ENCODE results near the gene LIN37. TPM values are rescaled to one million over a fixed set of nuclear protein-coding genes. Genes with fewer than 3 reads are reported as not detected.

The LIN37 gene
- total and polyA plus RNA-seq, 9 of the 15 experiments (the other 6 are each of a cell fraction or from before 2014, with no cell fraction given), result 1.2 to 12.5 (median 8.6) TPM

- peak; percentile 31; the same call in 1 of the 2 replicates for TF ChIP-seq REST (IDR thresholded peaks at IDR 0.05; ENCODE audit: borderline replicate concordance)
- no peak for TF ChIP-seq REST (CRISPR knock-in tag; IDR thresholded peaks at IDR 0.05; ENCODE audit: low read depth)
- TF ChIP-seq ZC3H11A (IDR thresholded peaks at IDR 0.05; ENCODE audit: low read depth, low read length), result no peak
- TF ChIP-seq ZBTB8A (IDR thresholded peaks at IDR 0.05; ENCODE audit: partially characterized antibody), result no peak
- TF ChIP-seq NCOA2 (IDR thresholded peaks at IDR 0.05; ENCODE audit: partially characterized antibody in 2 of 2), result no peak
- no peak for TF ChIP-seq MLLT1 (IDR thresholded peaks at IDR 0.05)
- TF ChIP-seq ZBTB1 (CRISPR knock-in tag; IDR thresholded peaks at IDR 0.05; ENCODE audit: borderline replicate concordance, low read depth), result no peak
- no peak for TF ChIP-seq ZNF124 (CRISPR knock-in tag; IDR thresholded peaks at IDR 0.05)
- TF ChIP-seq EWSR1 (IDR thresholded peaks at IDR 0.05; ENCODE audit: borderline replicate concordance, low read depth, partially characterized antibody), result no peak
- TF ChIP-seq ARID1B (IDR thresholded peaks at IDR 0.05), result no peak
- TF ChIP-seq ATF7 (IDR thresholded peaks at IDR 0.05), result no peak
- TF ChIP-seq TFAP4 (CRISPR knock-in tag; IDR thresholded peaks at IDR 0.05; ENCODE audit: borderline replicate concordance), result peak; percentile 55
- TF ChIP-seq ZNF324 (CRISPR knock-in tag; IDR thresholded peaks at IDR 0.05), result no peak
- no peak for TF ChIP-seq IFI16 (CRISPR knock-in tag; IDR thresholded peaks at IDR 0.05)
- TF ChIP-seq ZFPM2 (CRISPR knock-in tag; IDR thresholded peaks at IDR 0.05), result no peak
- no peak for TF ChIP-seq SMAD1 (IDR thresholded peaks at IDR 0.05; ENCODE audit: low read depth, low read length, partially characterized antibody)
- TF ChIP-seq MTF1 (CRISPR knock-in tag; IDR thresholded peaks at IDR 0.05; ENCODE audit: borderline replicate concordance), result no peak
- TF ChIP-seq HIVEP1 (CRISPR knock-in tag; IDR thresholded peaks at IDR 0.05), result no peak
Measured at GRCh38 chr19:35744430-35745327, 3.7 kb upstream of the LIN37 start (continued).

Measured in K562 (cell line).